ENCODE results near the gene MDGA2. TPM values are rescaled to one million over a fixed set of nuclear protein-coding genes. Genes with fewer than 3 reads are reported as not detected.

Gene MDGA2
- total and polyA plus RNA-seq, 11 donors = 0.12 to 0.26 TPM; not detected in 9

- Histone ChIP-seq H3K27me3 (no peaks in the 10 kb centered on the region), H3K4me1 (no peaks in the 10 kb centered on the region), H3K27ac (no peak overlapping the region), H3K9me3 (no peaks in the 10 kb centered on the region), H3K4me3 (no peak overlapping the region), H3K36me3 (no peaks in the 10 kb centered on the region)
- no peak for ATAC-seq
- intact Hi-C loops (cut with DNase I) = no loop called here
- TF ChIP-seq CTCF (IDR thresholded peaks at IDR 0.05) (no peak), POLR2A (IDR thresholded peaks at IDR 0.05) (no peak)
- 77 to 86% (median 79%) methylated on average over 2 of the region's 2 CpGs for WGBS, 4 donors
- DNase-seq = no peak
These were observed 35.2 kb upstream of the MDGA2 start for GRCh38 chr14:47710581-47710980.

GRCh38 chr14:47705683-47706082 is 30.3 kb upstream of the MDGA2 start:
- Histone ChIP-seq H3K4me1 (no peaks in the 10 kb centered on the region), H3K36me3 (no peaks in the 10 kb centered on the region), H3K27ac (no peak overlapping the region), H3K27me3 (no peaks in the 10 kb centered on the region), H3K9me3 (no peaks in the 10 kb centered on the region), H3K4me3 (no peak overlapping the region)
- TF ChIP-seq POLR2A (IDR thresholded peaks at IDR 0.05) = no peak
- TF ChIP-seq CTCF (IDR thresholded peaks at IDR 0.05) = no peak
- ATAC-seq = no peak
- DNase-seq = no peak
- intact Hi-C loops (cut with DNase I) = no loop called here
- 53 to 61% (median 58%) methylated on average over 2 of the region's 2 CpGs for WGBS, 4 donors

- no peak for ATAC-seq
- no peaks in the 10 kb centered on the region for H3K27me3 ChIP-seq
These were observed 16.4 kb upstream of the MDGA2 start for GRCh38 chr14:47691829-47692228.

GRCh38 chr14:47678993-47679392 is 3.6 kb upstream of the MDGA2 start:
- WGBS, 4 donors = 16 to 41% (median 29%) methylated on average over 1 of the region's 1 CpG
- DNase-seq (no peak), ATAC-seq (no peak)
- Histone ChIP-seq H3K27ac (no peak overlapping the region), H3K4me1 (peaks cover 0 to 22% (median 7%) of the 10 kb centered on the region in 12 donors), H3K4me3 (no peak overlapping the region), H3K36me3 (no peaks in the 10 kb centered on the region), H3K9me3 (no peaks in the 10 kb centered on the region), H3K27me3 (peaks cover 13 to 56% (median 40%) of the 10 kb centered on the region in 9 donors)
- intact Hi-C loops (cut with DNase I) = no loop called here
- TF ChIP-seq CTCF (IDR thresholded peaks at IDR 0.05) (no peak), POLR2A (IDR thresholded peaks at IDR 0.05) (no peak)

More at GRCh38 chr14:47691829-47692228, 16.4 kb upstream of the MDGA2 start:
- TF ChIP-seq CTCF (IDR thresholded peaks at IDR 0.05) (no peak), POLR2A (IDR thresholded peaks at IDR 0.05) (no peak)
- no peak overlapping the region for H3K27ac ChIP-seq
- no peaks in the 10 kb centered on the region for H3K36me3 ChIP-seq
- H3K9me3 ChIP-seq = peaks cover 0 to 4% (median 0%) of the 10 kb centered on the region in 12 donors
- no peaks in the 10 kb centered on the region for H3K4me1 ChIP-seq
- no peak for DNase-seq
- no peak overlapping the region for H3K4me3 ChIP-seq
- intact Hi-C loops (cut with DNase I) = no loop called here

Measured in heart left ventricle (tissue), 16 donors.